Renal cortical epithelial cell (primary cell): ENCODE data around the gene DPH7. TPM values are rescaled to one million over a fixed set of nuclear protein-coding genes. Genes with fewer than 3 reads are reported as not detected.
"Not testable (repeated sequence)": the region's sequence is repeated elsewhere in the genome, so short reads cannot be mapped to it uniquely, and the experiment has no call there.

Experiments
- DNase-seq: peaks from one replicate; pipeline ENCODE4 v3.0.0-alpha.2; 2011; ENCODE audit warnings: low read depth
- total RNA-seq: library from RNA; depleted of rRNA; stranded (reverse); fragments of >200 nt; gene quantifications from 2 replicates; pipeline ENCODE4 v1.2.3, GENCODE V29; 2014

DPH7 gene
- total RNA-seq, 1 donor from 2014 or later: 29.9 TPM

DNA sequence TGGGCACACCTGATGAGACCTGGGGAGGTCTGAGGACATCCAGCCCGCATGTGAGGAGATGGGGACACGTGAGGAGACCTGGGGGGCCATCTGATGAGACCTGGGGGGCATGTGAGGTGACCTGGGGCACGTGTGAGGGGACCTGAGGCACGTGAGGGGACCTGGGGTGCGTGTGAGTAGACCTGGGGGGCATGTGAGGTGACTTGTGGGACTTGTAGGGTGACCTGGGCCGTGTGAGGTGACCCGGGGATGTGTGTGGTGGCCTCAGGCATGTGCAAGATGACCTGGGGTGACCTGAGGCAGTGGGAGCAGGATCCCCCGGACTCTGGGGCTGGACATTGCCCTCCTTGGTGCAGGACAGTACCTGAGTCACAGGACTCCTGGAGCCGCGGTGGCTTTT lies 59.2 kb downstream of the DPH7 start:
- DNase-seq: no peak

DNA sequence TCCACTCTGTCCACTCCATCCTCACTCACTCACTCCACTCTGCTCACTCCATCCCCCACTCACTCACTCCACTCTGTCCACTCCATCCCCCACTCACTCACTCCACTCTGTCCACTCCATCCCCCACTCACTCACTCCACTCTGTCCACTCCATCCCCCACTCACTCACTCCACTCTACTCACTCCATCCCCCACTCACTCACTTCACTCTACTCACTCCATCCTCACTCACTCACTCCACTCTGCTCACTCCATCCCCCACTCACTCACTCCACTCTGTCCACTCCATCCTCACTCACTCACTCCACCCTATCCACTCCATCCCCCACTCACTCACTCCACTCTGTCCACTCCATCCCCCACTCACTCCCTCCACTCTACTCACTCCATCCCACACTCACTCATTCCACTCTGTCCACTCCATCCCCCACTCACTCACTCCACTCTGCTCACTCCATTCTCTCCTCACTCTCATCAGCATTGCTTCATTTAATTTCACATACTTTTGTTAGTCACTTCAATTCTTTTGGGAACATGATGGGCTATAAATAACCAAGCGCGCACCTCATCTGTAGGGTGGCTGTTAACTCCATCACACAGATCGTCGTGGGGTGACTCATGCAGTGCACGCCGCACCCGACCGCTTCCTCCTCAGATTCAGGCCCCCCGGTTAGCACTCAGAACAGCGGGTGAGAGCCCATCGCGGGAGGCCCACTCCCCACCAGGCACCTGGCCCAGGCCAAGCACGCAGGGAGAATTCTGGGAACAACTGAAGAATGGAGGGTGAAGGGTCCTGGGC lies 59.9 kb downstream of the DPH7 start:
- DNase-seq: not testable (repeated sequence)

DNA sequence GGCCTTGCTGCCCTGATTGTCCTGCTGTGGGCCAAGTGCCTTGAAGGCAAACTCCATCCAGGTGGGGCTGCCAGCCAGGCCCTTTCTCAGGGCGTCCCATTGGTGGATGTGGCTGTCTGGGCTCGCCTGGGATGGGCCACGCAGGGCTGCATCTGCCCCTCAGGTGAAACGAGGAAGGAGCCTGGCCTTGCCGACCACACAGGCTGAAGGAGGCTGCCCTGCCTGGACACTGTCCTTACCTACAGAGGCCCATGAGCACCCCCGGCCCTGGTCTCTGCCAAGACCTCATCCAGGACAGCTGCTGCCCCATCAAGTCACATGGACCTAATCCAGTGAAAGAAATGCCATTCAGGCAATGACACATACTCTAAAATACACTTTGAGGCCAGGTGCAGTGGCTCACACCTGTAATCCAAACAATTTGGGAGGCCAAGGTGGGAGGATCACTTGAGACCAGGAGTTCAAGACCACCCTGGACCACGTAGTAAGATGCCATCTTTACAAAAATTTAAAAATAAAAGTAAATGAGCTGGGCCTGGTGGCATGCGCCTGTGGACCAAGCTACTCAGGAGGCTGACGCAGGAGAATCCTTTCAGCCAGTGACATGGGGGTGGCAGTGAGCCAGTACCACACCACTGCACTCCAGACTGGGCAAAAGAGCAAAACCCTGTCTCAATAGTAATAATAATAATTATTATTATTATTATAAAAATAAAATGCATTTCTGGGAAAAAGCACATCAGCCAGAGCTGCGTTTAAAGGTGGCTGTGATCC lies 62.4 kb downstream of the DPH7 start:
- DNase-seq: no peak

DNA sequence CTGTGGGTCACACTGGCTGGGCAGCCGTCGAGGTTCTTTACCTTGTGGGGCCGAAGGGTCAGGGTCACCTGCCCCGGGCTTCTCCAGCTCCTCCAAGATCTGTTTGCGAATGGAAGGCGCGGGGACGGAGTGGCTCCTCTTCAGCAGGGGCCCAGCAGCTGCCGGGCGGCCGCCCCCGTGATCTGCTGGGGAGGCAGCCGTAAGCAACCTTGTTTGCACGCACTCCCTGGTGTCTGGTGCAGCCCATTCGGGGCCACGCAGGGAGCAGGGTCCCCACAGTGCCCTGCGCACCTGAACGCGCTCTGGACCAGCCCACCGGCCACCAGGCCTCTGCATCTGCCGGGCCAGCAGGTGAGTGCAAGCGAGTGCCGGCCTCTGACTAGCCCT lies 63.4 kb downstream of the DPH7 start:
- no peak for DNase-seq

DNA sequence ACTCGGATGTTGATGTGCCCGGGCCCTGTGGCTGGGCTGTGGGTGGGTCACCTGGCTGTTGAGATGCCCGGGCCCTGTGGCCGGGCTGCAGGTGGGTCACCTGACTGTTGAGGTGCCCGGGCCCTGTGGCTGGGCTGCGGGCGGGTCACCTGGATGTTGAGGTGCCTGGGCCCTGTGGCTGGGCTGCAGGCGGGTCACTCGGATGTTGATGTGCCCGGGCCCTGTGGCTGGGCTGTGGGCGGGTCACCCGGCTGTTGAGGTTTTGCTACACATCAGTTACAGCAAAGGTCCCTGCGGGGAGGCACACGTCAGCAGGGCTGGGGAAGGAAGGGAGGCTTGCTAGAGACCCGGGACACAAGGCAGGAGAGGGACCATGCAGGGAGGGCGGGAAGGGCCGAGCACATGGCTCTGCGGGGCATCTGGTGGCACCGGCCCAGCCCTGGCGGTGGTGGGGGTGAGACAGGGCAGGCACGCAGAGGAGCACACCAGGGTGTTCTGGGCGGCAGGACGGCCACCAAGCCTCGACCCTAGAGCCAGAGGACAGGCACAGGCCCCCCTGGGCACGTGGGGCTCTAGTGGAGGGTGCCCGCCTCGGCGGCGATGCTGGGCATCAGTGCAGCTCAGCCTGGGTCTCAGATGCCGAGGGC lies 63.9 kb downstream of the DPH7 start:
- no peak for DNase-seq

DNA sequence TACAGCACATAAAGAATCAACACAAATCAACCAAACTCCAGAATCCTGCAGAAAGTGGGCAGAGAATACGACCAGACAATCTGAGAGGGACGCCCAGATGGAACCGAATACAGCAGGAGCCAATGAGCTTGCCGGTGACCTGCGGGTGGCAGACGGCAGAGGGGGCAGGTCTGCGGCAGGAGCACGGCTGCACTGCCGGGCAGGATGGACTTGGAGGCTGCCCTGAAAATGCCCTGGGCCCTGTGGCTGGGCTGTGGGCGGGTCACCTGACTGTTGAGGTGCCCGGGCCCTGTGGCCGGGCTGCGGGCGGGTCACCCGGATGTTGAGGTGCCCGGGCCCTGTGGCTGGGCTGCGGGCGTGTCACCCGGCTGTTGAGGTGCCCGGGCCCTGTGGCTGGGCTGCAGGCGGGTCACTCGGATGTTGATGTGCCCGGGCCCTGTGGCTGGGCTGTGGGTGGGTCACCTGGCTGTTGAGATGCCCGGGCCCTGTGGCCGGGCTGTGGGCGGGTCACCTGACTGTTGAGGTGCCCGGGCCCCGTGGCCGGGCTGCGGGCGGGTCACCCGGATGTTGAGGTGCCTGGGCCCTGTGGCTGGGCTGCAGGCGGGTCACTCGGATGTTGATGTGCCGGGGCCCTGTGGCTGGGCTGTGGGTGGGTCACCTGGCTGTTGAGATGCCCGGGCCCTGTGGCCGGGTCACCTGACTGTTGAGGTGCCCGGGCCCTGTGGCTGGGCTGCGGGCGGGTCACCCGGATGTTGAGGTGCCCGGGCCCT lies 64.7 kb downstream of the DPH7 start:
- DNase-seq: not testable (repeated sequence)

DNA sequence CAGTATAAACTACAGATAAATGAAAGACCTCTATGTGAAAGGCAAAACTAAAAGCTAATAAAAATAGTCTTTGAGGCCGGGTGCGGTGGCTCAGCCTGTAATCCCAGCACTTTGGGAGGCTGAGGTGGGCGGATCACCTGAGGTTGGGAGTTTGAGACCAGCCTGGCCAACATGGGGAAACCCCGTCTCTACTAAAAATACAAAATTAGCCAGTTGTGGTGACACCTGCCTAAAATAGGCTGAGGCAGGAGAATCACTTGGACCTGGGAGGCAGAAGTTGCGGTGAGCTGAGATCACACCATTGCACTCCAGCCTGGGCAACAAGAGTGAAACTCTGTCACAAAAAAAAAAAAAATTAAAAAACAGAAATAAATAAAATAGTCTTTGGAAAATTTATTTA lies 65.6 kb downstream of the DPH7 start:
- DNase-seq: not testable (repeated sequence)

DNA sequence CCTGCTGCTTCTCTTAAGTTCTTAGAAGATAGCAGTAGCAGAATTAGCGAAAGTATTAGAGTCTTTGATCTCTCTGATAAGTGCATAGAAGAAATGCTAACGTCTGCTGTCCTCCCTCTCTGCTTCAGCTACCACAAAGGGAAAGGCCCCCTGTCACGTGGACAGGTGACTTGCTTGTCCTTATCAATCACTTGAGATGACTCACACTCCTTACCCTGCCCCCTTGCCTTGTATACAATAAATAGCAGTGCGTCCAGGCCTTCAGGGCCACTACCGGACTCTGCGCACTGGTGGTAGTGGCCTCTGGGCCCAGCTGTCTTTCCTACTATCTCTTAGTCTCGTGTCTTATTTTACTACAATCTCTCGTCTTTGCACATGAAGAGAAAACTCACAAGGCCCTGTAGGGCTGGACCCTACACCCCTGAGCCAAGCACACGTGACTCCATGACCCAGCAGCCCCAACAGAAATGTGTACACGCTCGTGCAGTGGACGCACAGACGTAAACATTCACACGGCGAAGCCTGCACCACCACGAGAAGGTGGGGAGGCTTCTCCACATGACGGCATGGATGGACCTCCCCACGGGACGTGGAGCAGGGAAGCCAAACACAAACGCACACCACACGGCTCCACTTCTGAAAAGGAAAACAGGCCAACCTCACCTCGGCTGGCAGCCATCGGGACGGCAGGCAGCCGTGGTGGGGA lies 66.8 kb downstream of the DPH7 start:
- no peak for DNase-seq

DNA sequence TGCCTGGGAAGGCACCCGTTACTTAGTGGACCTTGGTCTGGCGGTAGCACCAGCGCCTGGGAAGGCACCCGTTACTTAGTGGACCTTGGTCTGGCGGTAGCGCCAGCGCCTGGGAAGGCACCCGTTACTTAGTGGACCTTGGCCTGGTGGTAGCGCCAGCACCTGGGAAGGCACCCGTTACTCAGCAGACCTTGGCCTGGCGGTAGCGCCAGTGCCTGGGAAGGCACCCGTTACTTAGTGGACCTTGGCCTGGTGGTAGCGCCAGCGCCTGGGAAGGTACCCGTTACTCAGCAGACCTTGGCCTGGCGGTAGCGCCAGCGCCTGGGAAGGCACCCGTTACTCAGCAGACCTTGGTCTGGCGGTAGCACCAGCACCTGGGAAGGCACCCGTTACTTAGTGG lies 67.6 kb downstream of the DPH7 start:
- peak; percentile 56 for DNase-seq

DNA sequence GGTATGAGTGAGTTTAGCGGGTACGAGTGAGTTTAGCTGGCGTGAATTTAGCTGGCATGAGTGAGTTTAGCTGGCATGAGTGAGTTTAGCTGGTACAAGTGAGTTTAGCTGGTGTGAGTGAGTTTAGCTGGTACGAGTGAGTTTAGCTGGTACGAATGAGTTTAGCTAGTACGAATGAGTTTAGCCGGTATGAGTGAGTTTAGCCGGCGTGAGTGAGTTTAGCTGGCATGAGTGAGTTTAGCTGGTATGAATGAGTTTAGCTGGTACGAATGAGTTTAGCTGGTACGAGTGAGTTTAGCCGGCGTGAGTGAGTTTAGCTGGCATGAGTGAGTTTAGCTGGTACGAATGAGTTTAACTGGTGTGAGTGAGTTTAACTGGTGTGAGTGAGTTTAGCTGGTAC lies 69.5 kb downstream of the DPH7 start:
- no peak for DNase-seq

DNA sequence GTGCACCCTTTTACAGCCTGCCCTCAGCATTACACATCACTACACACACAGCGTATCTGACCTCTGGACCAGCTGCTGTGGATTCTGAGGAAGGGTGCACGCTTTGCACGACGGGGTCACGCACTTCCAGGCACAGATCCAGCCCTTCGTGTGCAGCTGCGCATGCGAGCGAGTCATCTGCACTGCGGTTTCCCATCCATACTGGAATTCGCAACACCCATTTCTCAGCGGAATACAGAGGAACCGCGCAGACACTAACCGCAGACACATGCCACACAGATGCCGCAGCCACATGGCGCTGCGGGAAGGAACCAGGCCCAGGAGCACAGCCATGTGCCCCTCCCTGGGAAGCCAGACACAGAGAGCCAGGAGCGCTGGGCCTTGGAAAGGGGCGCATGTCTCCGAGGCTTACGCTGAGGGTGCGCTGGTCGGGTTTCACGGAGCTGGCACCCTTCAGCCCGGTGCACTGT lies 72.0 kb downstream of the DPH7 start:
- no peak for DNase-seq

DNA sequence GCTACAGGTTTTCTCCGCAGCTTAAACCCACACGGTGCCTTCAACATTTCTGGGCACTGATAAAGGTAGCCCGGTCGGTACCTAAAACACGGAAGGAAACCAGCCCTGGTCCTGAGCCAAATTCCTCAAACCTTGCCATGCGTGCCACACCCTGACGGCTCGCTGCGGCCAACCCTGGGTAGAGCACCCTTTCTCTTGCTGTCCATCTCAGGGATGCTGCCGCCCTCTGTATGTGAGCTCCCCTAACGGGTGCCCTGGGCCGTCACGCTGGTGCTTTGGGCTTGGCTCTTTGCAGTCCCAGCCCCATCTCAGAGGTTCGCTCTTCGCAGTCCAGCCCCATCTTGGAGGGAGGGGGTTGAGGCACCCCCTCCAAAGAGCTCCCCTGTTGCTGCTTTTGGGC lies 72.5 kb downstream of the DPH7 start:
- no peak for DNase-seq

DNA sequence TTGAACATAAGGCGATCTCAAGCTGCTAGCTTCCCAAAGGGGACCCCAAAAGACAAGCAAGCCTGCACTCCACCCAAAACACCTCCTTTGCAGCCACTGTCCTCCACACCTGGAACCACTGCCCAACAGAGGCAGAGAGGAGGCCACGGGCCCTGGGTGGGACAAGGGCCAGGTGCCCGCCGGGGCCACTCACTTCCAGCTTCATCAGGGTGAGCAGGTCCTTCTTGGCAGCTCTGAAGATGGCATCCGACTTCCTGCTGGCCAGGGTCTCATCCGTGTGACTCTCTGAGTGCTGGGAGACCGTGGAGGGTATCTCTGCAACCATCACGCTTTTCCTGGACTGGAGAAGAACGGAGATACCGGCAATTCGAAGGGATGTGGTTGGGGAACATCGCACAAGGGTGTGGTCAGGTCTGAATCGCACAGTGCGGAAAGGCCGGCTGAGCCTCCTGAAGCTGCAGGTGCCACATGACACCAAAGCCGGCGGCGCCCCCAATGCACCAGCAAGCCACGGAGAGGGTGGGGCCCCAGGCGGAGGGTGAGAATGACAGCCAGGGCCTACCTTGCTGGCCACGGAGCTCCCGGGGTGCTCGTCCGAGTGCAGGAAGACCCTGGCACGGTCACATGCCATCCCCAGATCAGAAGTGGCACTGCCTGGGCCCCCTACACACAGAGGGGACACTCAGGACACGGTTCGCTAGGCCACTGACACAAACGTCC lies 73.1 kb downstream of the DPH7 start:
- DNase-seq: no peak

Other genes with a start within 250 kb of the DPH7 start
- gene EXD3, start 155.8 kb downstream of the DPH7 start, total RNA-seq: 11.6 and 12.2 TPM in 2 replicates
- 2.1 and 2.8 TPM in 2 replicates for gene NOXA1, start 155.5 kb downstream of the DPH7 start, total RNA-seq
- gene ENTPD8, start 137.6 kb downstream of the DPH7 start, total RNA-seq: 0.05 and 0.17 TPM in 2 replicates
- gene NSMF, start 119.6 kb downstream of the DPH7 start, total RNA-seq: 12.0 and 20.4 TPM in 2 replicates
- 1.2 TPM in 1 of 2 replicates, not detected in the other for gene PNPLA7, start 28.5 kb downstream of the DPH7 start, total RNA-seq
- 18.1 and 50.2 TPM in 2 replicates for gene MRPL41, start 27.0 kb downstream of the DPH7 start, total RNA-seq
- 11.0 and 19.1 TPM in 2 replicates for gene ZMYND19, start 11.6 kb upstream of the DPH7 start, total RNA-seq
- gene ARRDC1, start 26.8 kb upstream of the DPH7 start, total RNA-seq: 58.6 and 75.0 TPM in 2 replicates
- gene EHMT1, start 40.1 kb upstream of the DPH7 start, total RNA-seq: 58.0 and 92.8 TPM in 2 replicates